ENCODE data around the gene DBNDD2. TPM values are rescaled to one million over a fixed set of nuclear protein-coding genes. Genes with fewer than 3 reads are reported as not detected.
A peak's percentile ranks its signal among the peaks of the same experiment; 100 is the strongest.

Gene DBNDD2
- total and polyA plus RNA-seq, 11 donors: 209 to 423 (median 346) TPM

DNA sequence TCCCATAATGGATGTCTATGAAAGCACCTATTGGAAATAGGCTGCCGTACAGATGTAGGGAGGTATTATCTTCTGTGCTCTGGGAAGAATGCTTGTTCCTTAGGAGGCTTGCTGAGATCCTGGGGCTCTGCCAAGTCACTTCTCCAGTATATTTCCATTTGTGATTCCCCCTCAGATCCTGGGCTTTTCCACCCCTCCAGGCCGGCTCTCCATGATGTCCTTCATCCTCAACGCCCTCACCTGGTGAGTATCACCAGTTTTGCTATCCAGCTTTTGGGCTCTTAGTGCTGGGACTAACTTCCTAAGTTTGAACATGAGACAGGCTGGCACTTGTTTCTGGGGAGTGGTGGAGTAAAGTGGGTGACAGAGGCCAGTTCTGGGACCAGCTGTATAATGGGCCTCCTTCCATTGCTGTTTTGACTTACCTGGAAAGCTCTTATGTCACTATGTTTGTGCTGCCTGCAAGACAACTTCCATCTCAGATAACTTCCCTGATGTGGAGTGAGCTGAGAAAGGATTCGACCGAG, 42.6 kb upstream of the DBNDD2 start:
- ATAC-seq (no peak), DNase-seq (no peak)
- Histone ChIP-seq H3K4me3 (no peak overlapping the region), H3K36me3 (peaks cover 0 to 46% (median 41%) of the 10 kb centered on the region in 9 donors), H3K27ac (peak overlapping the region in 1 of 12 donors; percentile 96), H3K9me3 (no peaks in the 10 kb centered on the region), H3K4me1 (peaks cover 0 to 62% (median 15%) of the 10 kb centered on the region in 12 donors), H3K27me3 (no peaks in the 10 kb centered on the region)
- 81 to 90% (median 88%) methylated on average over 5 of the region's 5 CpGs for WGBS, 4 donors
- intact Hi-C loops (cut with DNase I): no loop called here
- TF ChIP-seq POLR2A (IDR thresholded peaks at IDR 0.05): no peak
- TF ChIP-seq, protein P1, sequence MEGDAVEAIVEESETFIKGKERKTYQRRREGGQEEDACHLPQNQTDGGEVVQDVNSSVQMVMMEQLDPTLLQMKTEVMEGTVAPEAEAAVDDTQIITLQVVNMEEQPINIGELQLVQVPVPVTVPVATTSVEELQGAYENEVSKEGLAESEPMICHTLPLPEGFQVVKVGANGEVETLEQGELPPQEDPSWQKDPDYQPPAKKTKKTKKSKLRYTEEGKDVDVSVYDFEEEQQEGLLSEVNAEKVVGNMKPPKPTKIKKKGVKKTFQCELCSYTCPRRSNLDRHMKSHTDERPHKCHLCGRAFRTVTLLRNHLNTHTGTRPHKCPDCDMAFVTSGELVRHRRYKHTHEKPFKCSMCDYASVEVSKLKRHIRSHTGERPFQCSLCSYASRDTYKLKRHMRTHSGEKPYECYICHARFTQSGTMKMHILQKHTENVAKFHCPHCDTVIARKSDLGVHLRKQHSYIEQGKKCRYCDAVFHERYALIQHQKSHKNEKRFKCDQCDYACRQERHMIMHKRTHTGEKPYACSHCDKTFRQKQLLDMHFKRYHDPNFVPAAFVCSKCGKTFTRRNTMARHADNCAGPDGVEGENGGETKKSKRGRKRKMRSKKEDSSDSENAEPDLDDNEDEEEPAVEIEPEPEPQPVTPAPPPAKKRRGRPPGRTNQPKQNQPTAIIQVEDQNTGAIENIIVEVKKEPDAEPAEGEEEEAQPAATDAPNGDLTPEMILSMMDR (IDR thresholded peaks at IDR 0.05): no peak

DNA sequence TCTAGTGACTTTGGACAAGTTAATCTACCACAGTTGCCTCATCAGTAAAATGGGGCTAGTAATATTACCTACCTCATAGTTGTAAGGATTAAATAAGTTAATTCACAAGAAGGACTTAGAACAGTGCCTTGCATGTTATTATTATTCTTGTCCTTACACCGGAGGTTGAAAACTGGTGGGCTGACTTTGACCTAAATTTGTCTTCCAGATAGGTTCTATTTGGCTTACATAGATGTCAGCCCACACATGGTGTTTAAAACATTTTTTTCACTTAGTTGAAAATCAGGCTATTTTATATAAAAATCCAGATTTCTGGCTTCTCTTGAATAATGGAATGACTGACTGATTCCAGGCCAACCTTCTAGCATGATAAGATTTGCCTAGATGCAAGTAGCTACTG, 41.9 kb upstream of the DBNDD2 start:
- intact Hi-C loops (cut with DNase I): no loop called here
- H3K27ac ChIP-seq: no peak overlapping the region
- H3K27me3 ChIP-seq: no peaks in the 10 kb centered on the region
- TF ChIP-seq, protein P1 (IDR thresholded peaks at IDR 0.05): no peak
- TF ChIP-seq POLR2A (IDR thresholded peaks at IDR 0.05): no peak
- DNase-seq (no peak), ATAC-seq (no peak)
- 84 to 89% (median 86%) methylated on average over 1 of the region's 1 CpG for WGBS, 4 donors
- H3K4me1 ChIP-seq: peaks cover 0 to 56% (median 15%) of the 10 kb centered on the region in 12 donors
- H3K36me3 ChIP-seq: peaks cover 0 to 46% (median 41%) of the 10 kb centered on the region in 9 donors
- H3K9me3 ChIP-seq: no peaks in the 10 kb centered on the region
- no peak overlapping the region for H3K4me3 ChIP-seq

- H3K4me3 ChIP-seq: no peak overlapping the region
- no peak for DNase-seq
- H3K27ac ChIP-seq: no peak overlapping the region
- intact Hi-C loops (cut with DNase I): no loop called here
- H3K9me3 ChIP-seq: no peaks in the 10 kb centered on the region
- WGBS, 4 donors: 80 to 89% (median 86%) methylated on average over 11 of the region's 11 CpGs
- peaks cover 0 to 52% (median 15%) of the 10 kb centered on the region in 12 donors for H3K4me1 ChIP-seq
- ATAC-seq: no peak
- TF ChIP-seq POLR2A (IDR thresholded peaks at IDR 0.05): no peak
- TF ChIP-seq, protein P1 (IDR thresholded peaks at IDR 0.05): no peak
- H3K27me3 ChIP-seq: no peaks in the 10 kb centered on the region
- peaks cover 0 to 46% (median 41%) of the 10 kb centered on the region in 9 donors for H3K36me3 ChIP-seq
Observed at GRCh38 chr20:45366631-45367030, 41.5 kb upstream of the DBNDD2 start.

- H3K9me3 ChIP-seq: no peaks in the 10 kb centered on the region
- ATAC-seq (no peak), DNase-seq (no peak)
- H3K27ac ChIP-seq: peak overlapping the region in 1 of 12 donors; percentile 77
- intact Hi-C loops (cut with DNase I): no loop called here
- no peaks in the 10 kb centered on the region for H3K27me3 ChIP-seq
- H3K4me1 ChIP-seq: peaks cover 0 to 50% (median 14%) of the 10 kb centered on the region in 12 donors
- H3K36me3 ChIP-seq: peaks cover 0 to 46% (median 41%) of the 10 kb centered on the region in 9 donors
- TF ChIP-seq, protein P1 (IDR thresholded peaks at IDR 0.05): no peak
- no peak for TF ChIP-seq POLR2A (IDR thresholded peaks at IDR 0.05)
- H3K4me3 ChIP-seq: no peak overlapping the region
Observed at GRCh38 chr20:45367126-45367525, 41.0 kb upstream of the DBNDD2 start.

Data from heart left ventricle (tissue), 16 donors.